Measurements from ENCODE around the gene ARL3.

GRCh38 chr10:102712089-102712488 lies 2.1 kb downstream of the ARL3 start:
- no peak for TF ChIP-seq CTCF (IDR thresholded peaks at IDR 0.05)
- no peak for TF ChIP-seq POLR2AphosphoS5 (IDR thresholded peaks at IDR 0.05)
- no peak for TF ChIP-seq POLR2A (IDR thresholded peaks at IDR 0.05)
- no peak for TF ChIP-seq EP300 (IDR thresholded peaks at IDR 0.05)

All from suprapubic skin (tissue), 4 donors.